HEK293 (cell line): Measurements from ENCODE around the gene ANKRD13A.

Experiments used
- CTCF ChIA-PET: fragments of 350-600 bp; formaldehyde crosslinking; extraction: SDS; loops from one replicate; lab custom pipeline; 2021; ENCODE audit warnings: antibody characterized with exemption; lab: Yijun Ruan, JAX
- POLR2A ChIA-PET: fragments of 300-600 bp; formaldehyde crosslinking; extraction: SDS; loops from one replicate; lab custom pipeline; 2020; ENCODE audit warnings: antibody characterized with exemption, inconsistent platforms; lab: Yijun Ruan, JAX
- H3K27ac ChIP-seq: fragments of 200-500 bp; sonication (Bioruptor generic); 2 replicates; pipeline ENCODE4 v1.5.1; 2014; ENCODE audit warnings: low read depth, low read length, control low read depth, inconsistent platforms; ENCODE audit errors: extremely low read depth
- H3K36me3 ChIP-seq, 2 experiments: fragments of 200-500 bp in 1 of 2; sonication (Bioruptor generic) in 1 of 2; 1 replicate in 1 of 2; 2 replicates in 1 of 2; pipeline ENCODE4 v1.5.1; 2014 to 2017; ENCODE audit warnings: inconsistent platforms in 2 of 2, low read length in 2 of 2; ENCODE audit not compliant: control insufficient read depth in 2 of 2, insufficient read depth in 1 of 2
- H3K4me1 ChIP-seq: fragments of 200-500 bp; sonication (Bioruptor generic); 2 replicates; pipeline ENCODE4 v1.5.1; 2014; ENCODE audit warnings: mild to moderate bottlenecking, low read length, inconsistent platforms; ENCODE audit not compliant: control insufficient read depth, insufficient read depth
- H3K4me3 ChIP-seq: 2 replicates; pipeline ENCODE4 v1.5.1; 2011; ENCODE audit warnings: low read depth, mild to moderate bottlenecking, control low read depth, low read length, moderate library complexity
- H3K9me3 ChIP-seq: fragments of 200-500 bp; sonication (Bioruptor generic); 2 replicates; pipeline ENCODE4 v1.5.1; 2014; ENCODE audit warnings: low read depth, low read length, inconsistent platforms; ENCODE audit not compliant: control insufficient read depth, insufficient read depth
- GLI2 ChIP-seq: fragments of 450-650 bp; formaldehyde crosslinking; IDR thresholded peaks from 2 replicates; pipeline ENCODE4; 2017; ENCODE audit warnings: missing biosample characterization, missing genetic modification characterization, low read depth, borderline replicate concordance
- HOXA7 ChIP-seq: sonication (generic); formaldehyde crosslinking; IDR thresholded peaks from 2 replicates; pipeline ENCODE4 v1.8.1; 2022; ENCODE audit warnings: missing genetic modification reagents, borderline replicate concordance
- PRDM1 ChIP-seq: fragments of 450-650 bp; formaldehyde crosslinking; IDR thresholded peaks from 2 replicates; pipeline ENCODE4; 2016; ENCODE audit warnings: missing biosample characterization, missing genetic modification characterization
- PRDM2 ChIP-seq: fragments of 450-650 bp; formaldehyde crosslinking; IDR thresholded peaks from 2 replicates; pipeline ENCODE4 v1.5.1; 2016; ENCODE audit warnings: missing biosample characterization, missing genetic modification characterization, borderline replicate concordance
- ZBTB1 ChIP-seq: fragments of 450-650 bp; formaldehyde crosslinking; IDR thresholded peaks from 2 replicates; pipeline ENCODE4 v1.5.1; 2016; ENCODE audit warnings: missing biosample characterization, missing genetic modification characterization
- ZFHX2 ChIP-seq: fragments of 450-650 bp; formaldehyde crosslinking; conservative IDR thresholded peaks from 2 replicates; pipeline ENCODE4 v1.5.1; 2016; ENCODE audit warnings: missing biosample characterization, missing genetic modification characterization
- ZIC2 ChIP-seq: fragments of 450-650 bp; formaldehyde crosslinking; IDR thresholded peaks from 2 replicates; pipeline ENCODE4 v1.5.1; 2016; ENCODE audit warnings: missing biosample characterization, missing genetic modification characterization
- ZNF112 ChIP-seq: fragments of 450-650 bp; formaldehyde crosslinking; IDR thresholded peaks from 2 replicates; pipeline ENCODE4 v1.5.0; 2017; ENCODE audit warnings: missing biosample characterization, missing genetic modification characterization
- ZNF133 ChIP-seq: fragments of 450-650 bp; formaldehyde crosslinking; IDR thresholded peaks from 2 replicates; pipeline ENCODE4 v1.5.1; 2016; ENCODE audit warnings: missing biosample characterization, missing genetic modification characterization
- ZNF16 ChIP-seq: fragments of 450-650 bp; formaldehyde crosslinking; IDR thresholded peaks from 2 replicates; pipeline ENCODE4 v1.5.1; 2016; ENCODE audit warnings: low read depth, missing biosample characterization, missing genetic modification characterization
- ZNF341 ChIP-seq: fragments of 450-650 bp; formaldehyde crosslinking; IDR thresholded peaks from 2 replicates; pipeline ENCODE4; 2016; ENCODE audit warnings: low read depth, missing biosample characterization, missing genetic modification characterization
- ZNF350 ChIP-seq: fragments of 450-650 bp; formaldehyde crosslinking; IDR thresholded peaks from 2 replicates; pipeline ENCODE4 v1.5.0; 2017; ENCODE audit warnings: missing biosample characterization, mild to moderate bottlenecking, missing genetic modification characterization
- ZNF768 ChIP-seq: fragments of 450-650 bp; formaldehyde crosslinking; IDR thresholded peaks from 2 replicates; pipeline ENCODE4 v1.5.1; 2018; ENCODE audit warnings: missing biosample characterization, mild to moderate bottlenecking, missing genetic modification characterization
- ZNF777 ChIP-seq: fragments of 450-650 bp; formaldehyde crosslinking; IDR thresholded peaks from 2 replicates; pipeline ENCODE4 v1.5.1; 2017; ENCODE audit warnings: missing biosample characterization, missing genetic modification characterization, borderline replicate concordance
- ZNF843 ChIP-seq: fragments of 450-650 bp; formaldehyde crosslinking; IDR thresholded peaks from 2 replicates; pipeline ENCODE4 v1.5.1; 2016; ENCODE audit warnings: missing biosample characterization, missing genetic modification characterization
- TF ChIP-seq, protein P1 (sequence below): fragments of 450-650 bp; formaldehyde crosslinking; IDR thresholded peaks from 2 replicates; pipeline ENCODE4 v1.5.0; 2017; ENCODE audit warnings: missing biosample characterization, missing genetic modification characterization, borderline replicate concordance
- TF ChIP-seq, protein P2 (sequence below): fragments of 450-650 bp; formaldehyde crosslinking; IDR thresholded peaks from 2 replicates; pipeline ENCODE4 v1.5.1; 2016; ENCODE audit warnings: missing biosample characterization, missing genetic modification characterization
- TF ChIP-seq, protein P3 (sequence below): fragments of 450-650 bp; formaldehyde crosslinking; IDR thresholded peaks from 2 replicates; pipeline ENCODE4 v1.5.1; 2016; ENCODE audit warnings: missing biosample characterization, missing genetic modification characterization

ANKRD13A gene

GRCh38 chr12:109989380-109989779 lies 9.8 kb upstream of the ANKRD13A start:
- Histone ChIP-seq H3K4me1 (no peaks in the 10 kb centered on the region), H3K27ac (no peak overlapping the region), H3K4me3 (no peak overlapping the region), H3K36me3 (peaks cover 29 to 64% of the 10 kb centered on the region in 2 experiments), H3K9me3 (no peaks in the 10 kb centered on the region)
- ChIA-PET CTCF (interaction anchor here (0.6 kb wide), 1 partner anchor 122 kb away, joined by 3 read pairs; no protein-coding TSS in a partner anchor), POLR2A (no interaction called here)
- no peak for TF ChIP-seq ZNF112
- TF ChIP-seq PRDM1 (tag by site-specific recombination) = no peak
- TF ChIP-seq PRDM2 = no peak
- TF ChIP-seq, protein P1, sequence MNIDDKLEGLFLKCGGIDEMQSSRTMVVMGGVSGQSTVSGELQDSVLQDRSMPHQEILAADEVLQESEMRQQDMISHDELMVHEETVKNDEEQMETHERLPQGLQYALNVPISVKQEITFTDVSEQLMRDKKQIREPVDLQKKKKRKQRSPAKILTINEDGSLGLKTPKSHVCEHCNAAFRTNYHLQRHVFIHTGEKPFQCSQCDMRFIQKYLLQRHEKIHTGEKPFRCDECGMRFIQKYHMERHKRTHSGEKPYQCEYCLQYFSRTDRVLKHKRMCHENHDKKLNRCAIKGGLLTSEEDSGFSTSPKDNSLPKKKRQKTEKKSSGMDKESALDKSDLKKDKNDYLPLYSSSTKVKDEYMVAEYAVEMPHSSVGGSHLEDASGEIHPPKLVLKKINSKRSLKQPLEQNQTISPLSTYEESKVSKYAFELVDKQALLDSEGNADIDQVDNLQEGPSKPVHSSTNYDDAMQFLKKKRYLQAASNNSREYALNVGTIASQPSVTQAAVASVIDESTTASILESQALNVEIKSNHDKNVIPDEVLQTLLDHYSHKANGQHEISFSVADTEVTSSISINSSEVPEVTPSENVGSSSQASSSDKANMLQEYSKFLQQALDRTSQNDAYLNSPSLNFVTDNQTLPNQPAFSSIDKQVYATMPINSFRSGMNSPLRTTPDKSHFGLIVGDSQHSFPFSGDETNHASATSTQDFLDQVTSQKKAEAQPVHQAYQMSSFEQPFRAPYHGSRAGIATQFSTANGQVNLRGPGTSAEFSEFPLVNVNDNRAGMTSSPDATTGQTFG (tag by site-specific recombination) = no peak
- TF ChIP-seq, protein P2, sequence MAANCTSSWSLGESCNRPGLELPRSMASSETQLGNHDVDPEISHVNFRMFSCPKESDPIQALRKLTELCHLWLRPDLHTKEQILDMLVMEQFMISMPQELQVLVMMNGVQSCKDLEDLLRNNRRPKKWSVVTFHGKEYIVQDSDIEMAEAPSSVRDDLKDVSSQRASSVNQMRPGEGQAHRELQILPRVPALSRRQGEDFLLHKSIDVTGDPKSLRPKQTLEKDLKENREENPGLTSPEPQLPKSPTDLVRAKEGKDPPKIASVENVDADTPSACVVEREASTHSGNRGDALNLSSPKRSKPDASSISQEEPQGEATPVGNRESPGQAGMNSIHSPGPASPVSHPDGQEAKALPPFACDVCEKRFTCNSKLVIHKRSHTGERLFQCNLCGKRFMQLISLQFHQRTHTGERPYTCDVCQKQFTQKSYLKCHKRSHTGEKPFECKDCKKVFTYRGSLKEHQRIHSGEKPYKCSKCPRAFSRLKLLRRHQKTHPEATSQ (tag by site-specific recombination) = no peak
- TF ChIP-seq, protein P3, sequence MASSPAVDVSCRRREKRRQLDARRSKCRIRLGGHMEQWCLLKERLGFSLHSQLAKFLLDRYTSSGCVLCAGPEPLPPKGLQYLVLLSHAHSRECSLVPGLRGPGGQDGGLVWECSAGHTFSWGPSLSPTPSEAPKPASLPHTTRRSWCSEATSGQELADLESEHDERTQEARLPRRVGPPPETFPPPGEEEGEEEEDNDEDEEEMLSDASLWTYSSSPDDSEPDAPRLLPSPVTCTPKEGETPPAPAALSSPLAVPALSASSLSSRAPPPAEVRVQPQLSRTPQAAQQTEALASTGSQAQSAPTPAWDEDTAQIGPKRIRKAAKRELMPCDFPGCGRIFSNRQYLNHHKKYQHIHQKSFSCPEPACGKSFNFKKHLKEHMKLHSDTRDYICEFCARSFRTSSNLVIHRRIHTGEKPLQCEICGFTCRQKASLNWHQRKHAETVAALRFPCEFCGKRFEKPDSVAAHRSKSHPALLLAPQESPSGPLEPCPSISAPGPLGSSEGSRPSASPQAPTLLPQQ (tag by site-specific recombination) = no peak
- TF ChIP-seq ZFHX2 (tag by site-specific recombination) = no peak
- no peak for TF ChIP-seq ZBTB1 (tag by site-specific recombination)
- no peak for TF ChIP-seq ZNF843 (tag by site-specific recombination)

GRCh38 chr12:109991586-109991985 lies 7.6 kb upstream of the ANKRD13A start:
- Histone ChIP-seq H3K4me1 (no peaks in the 10 kb centered on the region), H3K36me3 (peaks cover 13 to 47% of the 10 kb centered on the region in 2 experiments), H3K4me3 (no peak overlapping the region), H3K27ac (no peak overlapping the region), H3K9me3 (no peaks in the 10 kb centered on the region)
- ChIA-PET CTCF (interaction anchor here (0.7 kb wide), 1 partner anchor 38 kb away, joined by 3 read pairs; no protein-coding TSS in a partner anchor), POLR2A (interaction anchor here (0.7 kb wide), 1 partner anchor 91 kb away, joined by 8 read pairs; the partner anchor contains the start of gene TCHP)
- no peak for TF ChIP-seq HOXA7
- TF ChIP-seq ZNF768 (tag by site-specific recombination) = no peak
- no peak for TF ChIP-seq ZNF341 (tag by site-specific recombination)
- TF ChIP-seq ZNF777 = no peak
- no peak for TF ChIP-seq ZNF16 (tag by site-specific recombination)
- no peak for TF ChIP-seq ZNF350 (tag by site-specific recombination)
- TF ChIP-seq ZIC2 (tag by site-specific recombination) = no peak
- TF ChIP-seq GLI2 = no peak
- TF ChIP-seq ZNF133 = no peak
